OCI-LY3 (cell line): ENCODE data around the gene SMARCA4.
A peak's percentile ranks its signal among the peaks of the same experiment; 100 is the strongest.

ENCODE experiments used
- H2AFZ ChIP-seq: fragments of 200-600, 300-600 bp; shearing (Covaris generic); 2 replicates; pipeline ENCODE4 v1.6.0; 2014; ENCODE audit warnings: antibody characterized with exemption, low read depth, low read length
- H3K27ac ChIP-seq: fragments of 200-600, 300-600 bp; sonication (generic); 2 replicates; pipeline ENCODE4 v1.5.1; 2014; ENCODE audit warnings: mild to moderate bottlenecking, low read length, moderate library complexity, mixed read lengths
- H3K27me3 ChIP-seq: fragments of 200-600, 300-600 bp; sonication (generic); 2 replicates; pipeline ENCODE4 v1.6.1; 2014; ENCODE audit warnings: low read depth, low read length, mixed read lengths
- H3K36me3 ChIP-seq: fragments of 200-600, 300-600 bp; sonication (generic); replicated peaks from 2 replicates; pipeline ENCODE3; 2014; ENCODE audit warnings: low read depth, low read length, mixed read lengths
- H3K4me1 ChIP-seq: fragments of 300-600, 200-600 bp; sonication (generic); 2 replicates; pipeline ENCODE4 v1.6.1; 2014; ENCODE audit warnings: low read length, mixed read lengths
- H3K4me2 ChIP-seq: fragments of 200-600, 300-600 bp; sonication (generic); 2 replicates; pipeline ENCODE4 v1.6.1; 2014; ENCODE audit warnings: low read length, mixed read lengths
- H3K4me3 ChIP-seq: fragments of 300-600, 200-600 bp; sonication (generic); 2 replicates; pipeline ENCODE4 v1.5.1; 2014; ENCODE audit warnings: antibody characterized with exemption, mild to moderate bottlenecking, low read length, moderate library complexity
- H3K79me2 ChIP-seq: fragments of 300-600, 200-600 bp; shearing (Covaris generic); 2 replicates; pipeline ENCODE4 v1.6.1; 2014; ENCODE audit warnings: mild to moderate bottlenecking, low read length, mixed read lengths
- H3K9ac ChIP-seq: fragments of 300-600, 200-600 bp; shearing (Covaris generic); 2 replicates; pipeline ENCODE4 v1.6.0; 2014; ENCODE audit warnings: mild to moderate bottlenecking, low read length, moderate library complexity
- H3K9me3 ChIP-seq: fragments of 200-600, 300-600 bp; shearing (Covaris generic); 2 replicates; pipeline ENCODE4 v1.6.1; 2014; ENCODE audit warnings: low read length, mixed read lengths; ENCODE audit not compliant: insufficient read depth
- H4K20me1 ChIP-seq: fragments of 200-600, 300-600 bp; sonication (generic); 2 replicates; pipeline ENCODE4 v1.6.1; 2016; ENCODE audit warnings: low read length, mixed read lengths; ENCODE audit not compliant: insufficient read depth
- CTCF ChIP-seq: fragments of 200-600, 300-600 bp; sonication (generic); IDR thresholded peaks from 2 replicates; pipeline ENCODE4 v1.5.1; 2014; ENCODE audit warnings: antibody characterized with exemption, low read length, low read depth
- EZH2phosphoT487 ChIP-seq: fragments of 200-600 bp; shearing (Covaris generic); IDR thresholded peaks from 2 replicates; pipeline ENCODE4 v1.6.1; 2018; ENCODE audit warnings: antibody characterized with exemption, mixed run types, low read depth

Gene SMARCA4

GRCh38 chr19:10960314-10961072 lies at the start of gene SMARCA4:
Gene SMARCA4, plus strand, starts transcription at chr19:10961030. Its CDS starts 23,122 bp downstream, at chr19:10984152.
- H3K27me3 ChIP-seq, result no peaks in the 10 kb centered on the region
- H3K4me1 ChIP-seq, result peaks cover 18% of the 10 kb centered on the region
- no peaks in the 10 kb centered on the region for H3K9me3 ChIP-seq
- peak within 1 kb of the TSS; percentile 73 for H2AFZ ChIP-seq
- H3K4me3 ChIP-seq, result peak within 1 kb of the TSS; percentile 90
- TF ChIP-seq CTCF (no peak), EZH2phosphoT487 (no peak)
- H3K79me2 ChIP-seq, result peaks cover 53% of the 10 kb centered on the region
- peak within 1 kb of the TSS; percentile 94 for H3K9ac ChIP-seq
- H4K20me1 ChIP-seq, result peaks cover 28% of the 10 kb centered on the region
- peak within 1 kb of the TSS; percentile 75 for H3K27ac ChIP-seq
- H3K4me2 ChIP-seq, result peak within 1 kb of the TSS; percentile 89
- H3K36me3 ChIP-seq, result peaks cover 10% of the 10 kb centered on the region

- TF ChIP-seq CTCF (no peak), EZH2phosphoT487 (no peak)
- H3K9ac ChIP-seq, result no peak overlapping the region
- H2AFZ ChIP-seq, result no peak overlapping the region
- no peaks in the 10 kb centered on the region for H4K20me1 ChIP-seq
- no peaks in the 10 kb centered on the region for H3K4me1 ChIP-seq
- no peaks in the 10 kb centered on the region for H3K27me3 ChIP-seq
- peaks cover 55% of the 10 kb centered on the region for H3K36me3 ChIP-seq
- no peak overlapping the region for H3K27ac ChIP-seq
- H3K9me3 ChIP-seq, result no peaks in the 10 kb centered on the region
- no peak overlapping the region for H3K4me3 ChIP-seq
- H3K79me2 ChIP-seq, result no peaks in the 10 kb centered on the region; the same call in 1 of the 2 replicates
- H3K4me2 ChIP-seq, result no peak overlapping the region
Measured at GRCh38 chr19:10911579-10912363, 49.1 kb upstream of the SMARCA4 start.

- H3K36me3 ChIP-seq, result peaks cover 55% of the 10 kb centered on the region
Measured at GRCh38 chr19:10912619-10913018, 48.2 kb upstream of the SMARCA4 start.

More at GRCh38 chr19:10912619-10913018, 48.2 kb upstream of the SMARCA4 start:
- Histone ChIP-seq H3K4me3 (no peak overlapping the region), H3K27me3 (no peaks in the 10 kb centered on the region), H3K4me2 (no peak overlapping the region), H2AFZ (no peak overlapping the region), H4K20me1 (no peaks in the 10 kb centered on the region), H3K79me2 (no peaks in the 10 kb centered on the region; the same call in 1 of the 2 replicates), H3K9ac (no peak overlapping the region), H3K4me1 (no peaks in the 10 kb centered on the region), H3K9me3 (no peaks in the 10 kb centered on the region), H3K27ac (no peak overlapping the region)
- TF ChIP-seq EZH2phosphoT487, result no peak
- no peak for TF ChIP-seq CTCF
